ENCODE results near the gene SLC26A3. TPM values are rescaled to one million over a fixed set of nuclear protein-coding genes. Genes with fewer than 3 reads are reported as not detected.
A peak's percentile ranks its signal among the peaks of the same experiment; 100 is the strongest.

SLC26A3 gene
- total and polyA plus RNA-seq, 2 experiments from 2014 or later: not detected

GRCh38 chr7:107742678-107743566 lies 60.1 kb downstream of the SLC26A3 start:
- TF ChIP-seq CTCF (conservative IDR thresholded peaks at IDR 0.05; ENCODE audit: low read depth in 2 of 2) (0 out of 4 replicates have a peak, but pooled peaks of 1 of the 2 experiments have one; percentile 6), POLR2AphosphoS5 (IDR thresholded peaks at IDR 0.05; ENCODE audit: low read depth) (peak; percentile 45; the same call in 1 of the 2 replicates), CREB1 (CRISPR knock-in tag; IDR thresholded peaks at IDR 0.05; ENCODE audit: low read depth) (no peak), ZNF114 (CRISPR knock-in tag; IDR thresholded peaks at IDR 0.05) (no peak), ZNF331 (CRISPR knock-in tag; IDR thresholded peaks at IDR 0.05; ENCODE audit: low read depth) (no peak), ZNF462 (CRISPR knock-in tag; IDR thresholded peaks at IDR 0.05) (no peak), JUNB (IDR thresholded peaks at IDR 0.05; ENCODE audit: unreplicated experiment) (no peak)
- Histone ChIP-seq H3K36me3 (ENCODE audit: insufficient read depth) (no peaks in the 10 kb centered on the region), H3K79me2 (replicated peaks; ENCODE audit: insufficient read depth) (peaks cover 39% of the 10 kb centered on the region), H3K4me3 (peak overlapping the region; percentile 87), H3K4me2 (peak overlapping the region; percentile 96), H3K9me2 (ENCODE audit: insufficient read depth) (no peaks in the 10 kb centered on the region), H4K20me1 (replicated peaks; ENCODE audit: insufficient read depth) (no peaks in the 10 kb centered on the region; the same call in none of the 2 replicates), H3K27me3 (ENCODE audit: insufficient read depth) (no peaks in the 10 kb centered on the region), H3F3A (replicated peaks; ENCODE audit: low read depth) (peaks cover 4% of the 10 kb centered on the region; the same call in 1 of the 2 replicates), H2AFZ (peak overlapping the region; percentile 92), H3K4me1 (ENCODE audit: insufficient read depth) (peaks cover 31% of the 10 kb centered on the region), H3K27ac (ENCODE audit: low read depth) (peak overlapping the region; percentile 98)
- Mint-ChIP-seq H3K27ac (peak overlapping the region; percentile 96), H3K4me1 (peaks cover 17% of the 10 kb centered on the region), H3K4me3 (peak overlapping the region; percentile 98), H3K9me3 (no peaks in the 10 kb centered on the region), H3K36me3 (ENCODE audit: low read depth) (no peaks in the 10 kb centered on the region; the same call in 2 of the 3 replicates), H3K27me3 (ENCODE audit: insufficient read depth, low read depth, poor library complexity) (peaks cover 3% of the 10 kb centered on the region)
- ATAC-seq: peak; percentile 76
- DNase-seq (ENCODE audit: low spot score): peak; percentile 91
